ENCODE results near the gene VPS16.

Gene VPS16

GRCh38 chr20:2902291-2902690, 61.7 kb downstream of the VPS16 start:
- no peak for DNase-seq (ENCODE audit: low read depth)

DNA sequence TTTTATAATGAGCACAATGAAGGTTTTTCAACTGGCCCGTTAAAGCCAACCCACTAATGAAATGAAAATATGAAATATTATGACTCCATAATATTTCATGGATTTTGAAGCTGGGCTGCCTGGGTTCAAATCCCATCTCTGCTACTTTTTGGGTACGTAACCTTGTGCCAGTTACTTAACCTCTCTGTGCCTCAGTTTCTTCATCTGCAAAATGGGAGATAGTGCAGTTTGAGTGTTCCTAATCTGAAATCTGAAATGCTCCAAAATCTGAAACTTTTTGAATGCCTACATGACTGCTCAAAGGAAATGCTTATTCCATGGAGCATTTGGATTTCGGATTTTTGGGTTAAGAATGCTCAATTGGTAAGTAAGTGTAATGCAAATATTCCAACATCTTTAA, 62.3 kb downstream of the VPS16 start:
- no peak for DNase-seq (ENCODE audit: low read depth)

- DNase-seq (ENCODE audit: low read depth), result no peak
Observed at GRCh38 chr20:2903686-2904085, 63.1 kb downstream of the VPS16 start.

DNA sequence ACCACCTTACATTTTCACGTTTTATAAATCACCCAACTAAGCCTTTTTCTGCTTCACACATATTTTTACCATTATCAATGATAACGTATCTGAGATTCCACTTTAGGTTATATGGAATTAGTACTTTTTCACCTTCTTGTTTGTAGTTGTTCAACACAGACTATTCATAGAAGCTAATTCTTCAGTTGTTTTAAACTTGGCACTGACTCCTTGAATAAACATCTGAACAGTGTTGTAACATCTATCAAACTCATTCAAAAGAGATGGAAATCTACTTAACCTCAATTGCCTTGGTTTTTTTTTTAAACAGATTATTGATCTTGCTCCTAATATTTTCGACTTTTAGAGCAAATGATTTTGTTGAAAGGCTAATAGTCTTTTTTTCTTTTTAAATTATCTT, 67.0 kb downstream of the VPS16 start:
- DNase-seq (ENCODE audit: low read depth), result no peak

DNA sequence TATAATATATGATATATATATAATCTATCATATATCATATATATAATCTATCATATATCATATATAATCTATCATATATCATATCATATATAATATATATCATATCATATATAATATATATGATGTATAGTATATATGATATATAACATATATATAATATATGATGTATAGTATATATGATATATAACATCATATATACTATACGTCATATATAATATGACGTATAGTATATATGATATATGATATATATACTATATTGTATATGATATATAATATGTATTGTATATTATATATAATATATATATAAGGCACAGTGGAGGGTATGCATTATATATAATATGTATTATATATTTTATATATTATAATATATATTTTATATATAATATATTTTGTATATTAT, 69.4 kb downstream of the VPS16 start:
- DNase-seq (ENCODE audit: low read depth), result no peak

GRCh38 chr20:2911200-2911599, 70.7 kb downstream of the VPS16 start:
- no peak for DNase-seq (ENCODE audit: low read depth)

DNA sequence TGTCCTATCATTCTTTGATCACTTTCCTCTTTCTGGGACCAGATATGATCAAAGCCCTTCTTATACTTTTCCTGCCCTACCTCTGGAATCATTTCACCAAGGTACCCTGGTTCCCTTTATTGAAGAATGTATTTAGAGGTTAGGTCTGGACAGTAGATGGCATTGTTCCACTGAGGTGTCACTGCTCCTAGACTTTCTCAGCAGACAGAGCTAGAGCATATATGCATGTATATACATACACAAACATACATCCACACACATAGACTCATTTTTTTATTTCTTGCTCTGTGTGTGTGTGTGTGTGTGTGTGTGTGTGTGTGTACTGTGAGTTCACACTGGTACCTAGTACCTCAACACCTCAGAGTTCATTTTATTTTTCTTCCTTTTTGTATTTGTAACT, 73.6 kb downstream of the VPS16 start:
- DNase-seq (ENCODE audit: low read depth), result no peak
